Measurements from ENCODE around the gene EP400.

EP400 gene

DNA sequence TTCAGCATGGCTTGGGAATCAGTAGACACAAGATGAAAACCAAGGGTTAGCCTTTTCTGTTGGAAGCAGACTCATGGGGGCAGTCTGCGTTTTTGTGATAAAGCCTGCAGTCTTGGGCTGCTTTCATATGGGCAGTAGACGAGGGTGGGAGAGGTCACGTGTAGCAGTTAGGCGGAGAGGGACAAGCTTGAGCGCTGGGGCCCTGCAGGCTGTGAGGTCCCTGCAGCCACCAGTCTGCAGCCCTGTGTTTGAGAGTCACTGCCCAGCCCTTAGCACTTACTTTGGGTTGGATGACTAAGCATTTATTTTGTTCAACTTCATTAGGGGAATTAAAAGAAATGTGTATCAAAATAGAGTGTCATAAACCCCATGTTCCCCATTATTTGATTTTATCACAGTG lies 37.2 kb downstream of the EP400 start:
- DNase-seq (ENCODE audit: low spot score): no peak

DNA sequence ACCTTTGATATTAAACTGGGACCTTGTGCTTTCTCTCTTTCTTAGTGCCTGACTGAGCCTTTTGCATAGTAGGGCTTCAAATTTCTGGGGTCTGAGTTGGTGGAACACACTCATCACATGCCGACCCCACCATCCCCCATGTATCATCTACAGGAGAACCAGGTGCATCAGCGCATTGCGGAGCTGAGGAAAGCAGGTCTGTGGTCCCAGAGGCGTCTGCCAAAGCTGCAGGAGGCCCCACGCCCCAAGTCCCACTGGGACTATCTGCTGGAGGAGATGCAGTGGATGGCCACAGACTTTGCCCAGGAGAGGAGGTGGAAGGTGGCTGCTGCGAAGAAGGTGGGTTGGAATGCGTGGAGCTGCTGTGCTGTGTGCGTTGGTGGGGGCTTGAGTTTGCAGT lies 37.8 kb downstream of the EP400 start:
- no peak for DNase-seq (ENCODE audit: low spot score)

DNA sequence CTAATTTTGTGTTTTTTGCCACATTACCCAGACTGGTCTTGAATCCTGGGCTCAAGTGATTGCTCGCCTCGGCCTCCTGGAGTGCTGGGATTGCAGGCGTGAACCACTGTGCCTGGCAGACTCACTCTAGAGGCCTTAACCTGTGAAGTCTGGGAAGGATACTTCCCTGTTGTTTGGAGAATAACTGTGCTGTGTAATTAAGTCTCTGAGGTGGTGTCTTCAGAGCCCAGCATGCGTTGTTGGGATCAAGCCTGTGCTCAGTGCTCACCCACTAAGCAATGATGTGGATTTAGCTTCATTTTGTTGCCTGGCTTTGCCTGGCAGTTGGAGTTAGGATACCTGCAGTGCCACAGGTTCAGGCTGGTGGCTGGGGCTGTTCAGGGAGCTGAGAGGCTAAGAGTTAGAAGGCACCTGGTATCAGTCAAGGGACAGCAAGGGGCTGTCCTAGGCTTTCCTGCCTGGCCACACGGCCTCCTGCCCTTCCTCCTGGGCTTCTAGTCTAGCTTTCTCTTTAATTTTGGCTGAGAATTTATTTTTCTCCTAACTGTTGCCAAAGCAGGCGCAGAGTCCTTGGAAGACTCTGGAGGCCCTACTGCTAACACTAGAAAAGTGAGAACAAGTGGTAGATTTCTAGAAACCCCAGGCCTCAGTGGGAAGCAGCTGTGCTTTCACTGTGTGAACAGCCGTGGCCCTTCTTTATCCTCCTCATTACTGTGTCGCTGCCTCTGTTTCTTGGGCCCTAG lies 38.5 kb downstream of the EP400 start:
- DNase-seq (ENCODE audit: low spot score): no peak

DNA sequence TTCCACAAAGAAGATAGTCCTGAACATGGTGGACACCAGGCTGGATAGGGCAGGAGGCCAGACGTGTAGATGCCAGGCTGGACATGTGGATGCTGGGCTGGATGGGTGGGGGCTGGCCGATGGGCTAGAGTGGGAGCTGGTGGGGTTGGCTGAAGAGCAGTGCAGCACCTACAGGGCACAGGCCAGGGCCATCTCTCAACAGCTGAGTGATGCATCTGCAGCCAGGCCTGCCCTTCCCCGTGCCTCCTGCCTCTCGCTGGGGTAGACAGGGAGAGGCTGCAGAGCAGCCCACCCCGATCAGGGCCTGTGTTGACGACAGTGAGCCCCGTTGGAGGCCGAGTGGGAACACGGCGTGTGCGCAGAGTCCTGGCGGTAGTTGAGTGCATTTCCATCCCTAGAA lies 39.3 kb downstream of the EP400 start:
- DNase-seq (ENCODE audit: low spot score): no peak

DNA sequence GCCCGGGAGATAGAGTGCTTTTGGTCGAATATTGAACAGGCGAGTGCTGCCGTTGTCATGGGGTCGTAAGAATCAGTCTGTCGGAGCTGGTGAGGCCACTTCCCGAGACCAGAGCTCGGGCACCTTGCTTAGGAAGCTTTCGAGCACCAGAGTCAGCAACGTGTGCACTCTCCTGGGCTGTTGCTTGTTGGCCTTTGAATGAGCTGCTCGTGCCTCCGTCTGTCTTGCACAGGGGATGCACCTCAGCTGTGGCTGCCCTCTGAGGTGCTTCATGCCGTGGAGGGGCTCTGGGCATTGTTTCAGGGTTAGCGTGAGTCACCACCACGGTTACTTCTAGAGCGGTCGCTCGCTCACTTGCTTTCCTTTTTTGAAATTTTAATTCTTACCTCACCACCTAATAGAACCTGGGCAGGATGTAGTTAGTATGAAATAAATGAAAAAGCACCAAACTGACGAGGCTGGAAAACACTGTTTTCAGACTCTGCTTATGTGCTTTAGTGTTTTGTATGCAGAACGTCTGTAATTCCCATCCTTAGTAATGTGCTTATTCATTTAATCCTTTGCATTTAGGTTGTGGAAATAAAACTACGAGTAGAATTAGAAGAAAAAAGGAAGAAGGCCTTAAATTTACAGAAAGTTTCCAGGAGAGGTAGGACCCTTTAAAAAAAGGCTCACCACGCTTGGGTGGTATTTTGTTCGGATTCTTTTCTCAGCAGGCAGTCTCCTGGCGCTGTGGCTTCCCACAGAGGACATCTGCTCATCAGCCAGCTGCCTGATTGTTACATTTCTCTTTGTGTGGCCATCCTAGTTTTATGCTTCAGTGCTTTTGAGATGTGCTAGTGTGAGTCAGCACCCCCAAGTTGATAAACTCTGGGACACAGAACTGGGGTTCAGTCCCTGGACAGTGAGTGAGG lies 40.6 kb downstream of the EP400 start:
- no peak for DNase-seq (ENCODE audit: low spot score)

DNA sequence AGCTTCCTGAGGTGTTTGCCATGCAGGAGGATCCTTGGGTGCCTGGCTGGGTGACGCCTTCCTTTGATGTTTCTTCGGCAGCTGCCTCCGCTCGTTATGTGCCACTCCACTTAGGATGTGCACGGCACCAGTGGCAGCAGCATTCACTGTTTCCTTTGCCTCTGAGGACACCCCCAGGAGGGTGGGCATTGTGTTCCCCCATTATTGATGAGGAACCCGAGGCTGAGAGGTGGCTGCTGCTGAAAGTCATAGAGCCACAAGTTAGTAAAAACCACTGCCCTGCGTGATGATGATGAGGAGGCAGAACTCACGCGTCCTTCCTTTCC lies 41.2 kb downstream of the EP400 start:
- no peak for DNase-seq (ENCODE audit: low spot score)

DNA sequence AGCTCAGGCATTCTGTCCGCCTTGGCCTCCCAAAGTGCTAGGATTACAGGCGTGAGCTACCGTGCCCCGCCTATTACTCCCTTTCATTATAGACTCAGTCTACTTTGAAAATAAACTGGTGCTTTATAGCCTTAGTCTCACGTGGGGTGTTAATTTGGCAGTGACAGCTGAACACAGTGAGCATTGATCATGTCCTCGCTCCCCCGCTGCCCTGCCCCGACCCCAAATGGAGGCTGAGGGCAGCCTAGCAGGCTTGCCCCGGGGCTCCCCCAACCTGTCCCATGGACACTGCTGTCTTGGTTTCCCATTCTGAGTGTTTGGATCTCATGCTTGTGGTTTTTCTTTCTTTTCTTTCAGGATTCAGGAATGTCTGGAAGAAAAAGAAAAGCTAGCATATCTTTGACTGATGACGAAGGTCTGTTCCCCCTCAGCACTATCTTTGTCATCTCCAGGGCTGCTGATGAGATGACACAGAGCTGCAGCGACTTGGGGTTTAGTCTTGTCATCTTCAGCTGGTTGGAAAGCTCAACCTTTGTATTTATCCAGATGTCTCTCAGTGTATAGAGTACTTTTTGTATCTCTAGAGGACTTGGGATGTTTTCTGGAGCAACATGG lies 42.2 kb downstream of the EP400 start:
- DNase-seq (ENCODE audit: low spot score): no peak

DNA sequence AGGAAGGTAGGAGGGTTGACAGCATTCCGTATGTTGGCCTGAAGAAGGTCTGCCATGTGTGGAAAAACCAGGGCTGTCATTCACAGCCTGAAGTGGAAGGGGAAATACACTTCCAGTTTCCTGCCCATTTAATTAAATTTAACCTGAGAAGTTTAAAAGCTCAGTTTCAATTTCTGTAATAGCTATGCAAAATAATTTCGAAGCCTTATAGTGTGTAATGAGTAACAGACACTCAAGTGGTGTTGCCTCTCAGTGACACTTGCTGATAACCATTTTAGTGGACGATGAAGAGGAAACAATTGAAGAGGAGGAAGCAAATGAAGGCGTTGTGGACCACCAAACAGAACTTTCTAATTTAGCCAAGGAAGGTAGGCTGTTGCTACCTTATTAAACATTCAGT lies 44.8 kb downstream of the EP400 start:
- DNase-seq (ENCODE audit: low spot score): no peak

DNA sequence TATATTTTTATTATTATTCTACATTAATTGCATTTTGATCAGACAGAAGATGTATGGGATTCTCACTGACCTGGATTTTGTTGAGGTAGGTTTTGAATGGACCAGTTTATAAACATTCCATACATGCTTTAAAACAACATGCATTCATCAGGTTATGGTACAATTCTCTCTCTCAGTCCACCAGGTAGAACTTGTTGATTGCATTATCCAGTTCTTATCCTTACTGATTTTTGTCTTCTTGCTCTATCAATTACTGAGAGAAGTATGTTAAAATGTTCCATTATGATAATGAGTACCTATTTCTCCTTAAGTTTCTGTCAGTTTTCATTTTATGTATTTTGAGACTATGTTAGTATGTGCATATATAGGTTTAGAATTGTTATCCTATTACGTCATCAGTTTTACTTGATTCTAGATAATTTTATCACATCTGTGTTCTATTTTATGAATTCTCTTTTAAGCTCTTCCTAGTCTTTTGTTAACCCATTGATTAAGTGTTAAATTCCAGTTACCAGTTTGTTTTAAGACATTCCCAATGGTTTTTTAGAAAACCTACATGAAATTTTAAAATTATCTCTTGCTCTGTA lies 50.6 kb downstream of the EP400 start:
- no peak for DNase-seq (ENCODE audit: low spot score)

DNA sequence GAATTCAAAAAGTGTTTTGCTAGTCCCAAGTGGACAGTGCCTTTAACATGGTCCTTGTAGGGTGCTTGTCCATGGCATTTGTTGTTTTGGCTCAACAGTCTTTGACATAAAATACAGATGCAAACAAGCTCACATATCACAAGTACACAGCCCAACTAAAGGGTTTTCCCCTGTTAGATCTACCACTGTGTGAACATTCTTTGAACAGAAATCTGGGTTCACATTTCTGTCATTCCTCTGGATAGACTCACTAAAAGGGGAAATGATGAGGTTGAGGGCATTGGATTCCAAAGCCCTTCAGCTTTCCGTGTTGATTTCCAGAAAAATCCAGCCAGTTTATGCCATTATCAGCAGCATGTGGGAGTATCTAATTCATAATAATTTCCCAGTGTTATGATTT lies 54.1 kb downstream of the EP400 start:
- no peak for DNase-seq (ENCODE audit: low spot score)

DNA sequence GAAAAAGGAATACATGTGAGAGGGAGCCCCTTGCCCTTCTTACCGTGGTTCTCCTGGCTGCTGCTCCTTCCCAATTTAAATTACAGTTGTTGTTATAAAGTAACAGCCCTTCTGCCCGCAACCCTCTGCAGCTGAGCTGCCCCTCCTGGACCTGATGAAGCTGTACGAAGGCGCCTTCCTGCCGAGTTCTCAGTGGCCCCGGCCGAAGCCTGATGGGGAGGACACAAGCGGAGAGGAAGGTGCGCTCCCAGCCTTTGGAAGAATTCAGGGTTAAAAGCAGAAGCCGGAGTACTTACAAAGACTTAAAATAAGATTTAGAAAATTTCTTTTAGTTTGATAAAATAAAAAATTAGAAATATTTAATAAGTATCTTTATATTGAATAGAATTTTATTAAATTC lies 55.2 kb downstream of the EP400 start:
- no peak for DNase-seq (ENCODE audit: low spot score)

DNA sequence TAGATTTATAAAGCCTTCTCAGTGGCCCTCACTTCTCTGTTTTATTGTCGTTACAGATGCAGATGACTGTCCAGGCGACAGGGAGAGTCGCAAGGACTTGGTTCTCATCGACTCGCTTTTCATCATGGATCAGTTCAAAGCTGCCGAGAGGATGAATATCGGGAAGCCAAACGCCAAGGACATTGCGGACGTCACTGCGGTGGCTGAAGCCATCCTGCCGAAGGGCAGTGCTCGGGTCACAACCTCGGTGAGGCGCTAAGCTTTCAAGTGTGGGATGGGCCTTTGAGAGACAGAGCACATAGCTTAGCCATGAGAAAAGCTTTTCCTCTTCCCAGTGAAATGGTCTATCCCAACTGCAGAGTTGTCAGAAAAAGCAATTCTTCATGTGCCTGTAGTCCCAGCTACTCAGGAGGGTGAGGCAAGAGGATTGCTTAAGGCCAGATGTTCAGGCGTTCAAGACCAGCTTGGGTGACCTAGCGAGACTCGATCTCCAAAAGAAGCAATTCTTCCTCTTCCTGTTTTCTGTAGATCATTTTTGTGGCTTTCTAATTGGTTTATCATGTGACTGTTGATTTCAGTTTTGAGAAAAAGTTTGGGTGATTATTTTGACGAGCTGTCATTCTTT lies 56.4 kb downstream of the EP400 start:
- DNase-seq (ENCODE audit: low spot score): no peak

DNA sequence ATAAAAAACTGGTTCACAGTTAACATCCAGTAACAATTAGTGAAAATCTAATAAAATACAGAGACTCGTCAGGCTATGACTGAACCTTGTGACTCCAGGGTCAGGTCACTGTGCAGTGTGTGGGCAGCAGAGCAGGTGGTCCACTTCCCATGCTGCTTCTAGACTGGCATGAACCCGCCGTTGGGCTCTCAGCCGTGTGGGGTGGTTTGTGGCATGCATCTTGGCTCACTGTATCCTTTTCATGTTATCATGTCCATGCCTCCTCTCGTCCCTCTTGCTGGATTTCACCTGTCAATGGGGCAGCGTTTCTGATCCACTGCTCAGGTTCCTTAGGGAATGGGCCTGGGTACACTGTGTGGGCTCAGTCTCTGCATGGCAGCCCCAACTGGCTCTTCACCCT lies 57.3 kb downstream of the EP400 start:
- DNase-seq (ENCODE audit: low spot score): no peak

DNA sequence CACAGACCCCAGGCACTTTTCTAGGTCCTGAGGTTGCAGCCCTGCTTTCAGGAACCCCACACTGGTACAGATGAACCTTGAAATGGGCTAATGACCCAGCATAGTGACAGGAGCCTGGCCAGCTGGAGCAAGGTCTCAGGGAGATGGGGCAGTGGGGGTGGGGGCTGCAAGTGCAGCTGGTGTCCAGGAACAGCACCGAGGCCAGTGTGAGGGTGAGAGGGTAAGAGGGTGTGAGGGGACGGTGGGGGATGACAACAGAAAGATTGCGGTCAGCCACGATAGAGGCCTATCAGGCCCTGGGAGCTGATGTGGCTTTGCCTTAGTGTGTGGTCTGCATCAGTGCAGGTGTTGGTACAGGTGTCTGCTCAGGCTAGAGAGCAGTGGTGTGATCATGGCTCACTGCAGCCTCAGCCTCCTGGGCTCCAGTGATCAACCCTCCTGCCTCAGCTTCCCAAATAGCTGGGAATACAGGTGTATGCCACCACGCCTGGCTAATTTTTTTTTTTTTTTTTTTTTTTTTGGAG lies 59.7 kb downstream of the EP400 start:
- no peak for DNase-seq (ENCODE audit: low spot score)

DNA sequence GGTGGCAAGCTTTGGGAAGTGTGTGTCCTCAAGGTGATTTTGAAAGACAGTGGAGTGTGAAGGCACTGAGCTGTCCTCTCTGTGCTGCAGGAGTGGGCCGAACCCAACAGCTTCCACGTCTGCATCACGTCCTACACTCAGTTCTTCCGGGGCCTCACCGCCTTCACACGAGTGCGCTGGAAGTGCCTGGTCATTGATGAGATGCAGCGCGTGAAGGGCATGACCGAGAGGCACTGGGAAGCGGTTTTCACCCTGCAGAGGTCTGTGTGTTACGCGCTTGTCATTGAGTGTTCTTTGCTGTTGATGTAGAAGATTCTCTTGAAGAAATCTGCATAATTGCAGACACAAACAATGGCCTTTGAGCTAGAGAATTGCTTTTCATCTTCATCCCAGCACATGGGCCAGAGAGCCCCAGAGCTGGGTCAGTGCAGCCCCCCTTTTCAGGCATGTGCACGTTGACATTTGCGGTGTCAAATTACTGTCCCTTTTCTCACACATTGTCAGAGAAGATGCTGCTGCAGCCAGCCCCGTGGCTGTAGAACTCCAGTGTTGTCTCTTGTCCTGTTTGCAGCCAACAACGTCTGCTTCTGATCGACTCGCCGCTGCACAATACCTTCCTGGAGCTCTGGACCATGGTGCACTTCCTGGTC lies 63.3 kb downstream of the EP400 start:
- no peak for DNase-seq (ENCODE audit: low spot score)

DNA sequence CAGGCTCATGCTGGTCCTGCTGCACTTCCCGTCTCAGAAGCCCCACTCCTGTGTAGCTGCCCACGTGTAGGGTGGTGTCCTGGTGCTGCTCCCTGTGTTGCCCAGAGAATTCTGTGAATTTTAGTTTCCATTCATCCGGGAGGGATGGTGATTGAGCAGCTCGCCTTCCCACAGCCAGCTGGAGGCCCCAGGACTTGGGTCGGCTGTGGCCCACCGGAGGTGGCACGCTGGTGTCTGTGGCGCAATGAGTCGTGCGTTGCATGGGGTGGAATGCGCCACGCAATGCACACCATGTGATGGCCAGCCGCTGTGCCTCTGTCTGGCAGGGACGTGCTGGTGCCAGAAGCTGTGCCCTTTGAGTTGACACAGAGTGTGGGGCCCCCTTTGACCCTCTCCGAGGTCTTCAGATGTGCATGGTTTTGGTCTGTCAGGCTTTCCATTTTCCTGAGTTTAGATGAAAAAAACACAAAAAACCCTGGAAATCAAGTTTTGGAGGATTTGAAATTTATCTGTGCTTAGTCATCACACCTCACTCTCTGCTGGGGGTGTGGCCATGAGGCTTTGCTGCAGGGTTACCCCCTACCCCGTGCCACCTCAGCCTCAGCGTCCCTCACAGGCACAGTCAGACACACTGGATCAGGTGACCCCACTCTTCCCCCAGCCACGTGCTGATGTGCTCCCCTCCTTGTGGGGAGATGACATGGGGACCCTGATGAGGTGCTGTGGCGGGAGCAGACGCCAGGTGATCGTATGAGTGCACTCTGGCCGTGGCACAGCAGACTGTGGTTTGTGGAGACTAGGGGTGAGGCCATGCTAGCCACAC lies 64.6 kb downstream of the EP400 start:
- DNase-seq (ENCODE audit: low spot score): no peak

DNA sequence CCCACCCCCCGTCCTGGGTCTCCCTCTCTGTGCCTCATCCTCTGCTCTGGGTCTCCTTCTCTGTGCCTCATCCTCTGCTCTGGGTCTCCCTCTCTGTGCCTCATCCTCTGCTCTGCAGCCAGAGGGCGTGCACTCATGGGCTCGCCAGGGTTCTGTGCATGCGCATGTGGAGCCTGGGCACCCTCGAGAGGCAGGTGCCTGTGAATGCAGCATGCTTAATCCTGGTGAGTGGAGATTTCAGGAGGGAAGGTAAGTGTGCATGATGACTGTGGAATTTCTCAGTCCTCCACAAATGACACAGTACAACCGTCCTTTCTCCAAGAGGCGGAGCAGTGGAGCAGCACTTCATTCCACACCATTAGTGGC lies 65.2 kb downstream of the EP400 start:
- no peak for DNase-seq (ENCODE audit: low spot score)

DNA sequence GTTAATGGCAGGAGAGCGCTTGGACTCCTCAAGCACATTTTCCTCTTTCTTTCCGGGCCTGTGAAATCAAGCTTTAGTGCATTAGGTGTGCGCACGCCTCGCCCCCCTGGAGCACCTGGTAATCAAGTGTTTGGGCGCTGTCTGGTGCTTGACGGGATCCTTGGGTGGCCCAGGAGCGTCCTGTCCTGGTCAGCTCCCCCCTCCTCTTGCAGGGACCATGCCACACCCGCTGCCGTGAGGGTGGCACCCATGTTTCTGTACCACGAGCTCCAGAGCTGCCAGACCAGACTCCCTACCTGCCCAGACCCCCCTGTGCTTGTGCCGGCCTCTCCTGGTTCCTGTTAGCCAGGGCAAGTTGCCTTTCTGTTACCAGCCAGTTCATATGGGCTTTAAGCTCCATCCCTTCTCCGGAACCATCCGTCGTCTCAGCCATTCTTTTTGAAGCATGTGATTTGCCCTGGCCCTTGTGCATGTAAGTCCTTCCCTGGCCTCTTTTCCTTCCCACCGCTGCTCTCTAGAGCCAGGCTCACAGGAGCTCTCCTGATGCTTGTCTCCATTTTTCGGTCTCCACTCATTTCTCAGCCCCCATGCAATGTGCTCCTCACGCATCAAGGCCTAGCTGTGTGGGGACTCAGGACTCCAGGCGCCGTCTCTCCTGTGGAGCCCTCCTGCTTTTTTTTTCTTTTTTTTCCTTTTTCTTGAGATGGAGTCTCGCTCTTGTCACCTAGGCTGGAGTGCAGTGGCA lies 66.1 kb downstream of the EP400 start:
- DNase-seq (ENCODE audit: low spot score): no peak

DNA sequence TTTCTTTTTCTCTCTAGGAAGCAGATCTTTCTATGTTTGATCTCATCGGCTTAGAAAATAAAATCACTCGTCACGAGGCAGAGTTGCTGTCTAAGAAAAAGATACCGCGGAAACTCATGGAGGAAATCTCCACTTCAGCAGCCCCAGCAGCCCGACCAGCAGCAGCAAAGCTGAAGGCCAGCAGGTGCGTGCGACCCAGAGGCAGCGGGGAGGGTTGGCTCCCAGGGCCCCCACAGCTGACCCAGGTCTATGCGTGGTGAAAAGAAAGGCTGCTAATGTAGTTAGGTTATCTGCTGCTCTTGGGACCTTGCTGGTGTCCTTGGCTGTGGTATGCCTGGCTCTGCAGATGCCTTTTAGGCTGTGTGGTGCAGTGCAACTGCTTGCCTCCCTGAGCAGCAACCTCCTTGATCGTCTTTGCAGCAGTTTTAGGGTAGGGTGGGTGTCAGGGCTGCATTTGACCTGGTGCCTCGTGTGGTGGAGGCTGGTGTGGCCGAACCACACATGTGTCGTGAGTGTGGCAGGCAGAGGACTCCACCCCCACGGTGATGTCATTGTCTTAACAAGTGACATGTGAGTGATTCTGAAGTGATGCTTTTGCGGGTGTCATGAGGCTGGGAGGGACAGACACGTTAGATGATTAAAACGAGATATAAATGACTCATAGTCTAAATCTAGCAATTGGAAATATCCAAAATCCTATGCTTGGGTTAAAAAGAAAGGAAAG lies 68.6 kb downstream of the EP400 start:
- DNase-seq (ENCODE audit: low spot score): no peak
